ENCODE data around the gene CELF5. TPM values are rescaled to one million over a fixed set of nuclear protein-coding genes. Genes with fewer than 3 reads are reported as not detected.
"Not testable (repeated sequence)": the region's sequence is repeated elsewhere in the genome, so short reads cannot be mapped to it uniquely, and the experiment has no call there.

CELF5 gene
- total RNA-seq, 1 donor from 2014 or later: 2.3 TPM

DNA sequence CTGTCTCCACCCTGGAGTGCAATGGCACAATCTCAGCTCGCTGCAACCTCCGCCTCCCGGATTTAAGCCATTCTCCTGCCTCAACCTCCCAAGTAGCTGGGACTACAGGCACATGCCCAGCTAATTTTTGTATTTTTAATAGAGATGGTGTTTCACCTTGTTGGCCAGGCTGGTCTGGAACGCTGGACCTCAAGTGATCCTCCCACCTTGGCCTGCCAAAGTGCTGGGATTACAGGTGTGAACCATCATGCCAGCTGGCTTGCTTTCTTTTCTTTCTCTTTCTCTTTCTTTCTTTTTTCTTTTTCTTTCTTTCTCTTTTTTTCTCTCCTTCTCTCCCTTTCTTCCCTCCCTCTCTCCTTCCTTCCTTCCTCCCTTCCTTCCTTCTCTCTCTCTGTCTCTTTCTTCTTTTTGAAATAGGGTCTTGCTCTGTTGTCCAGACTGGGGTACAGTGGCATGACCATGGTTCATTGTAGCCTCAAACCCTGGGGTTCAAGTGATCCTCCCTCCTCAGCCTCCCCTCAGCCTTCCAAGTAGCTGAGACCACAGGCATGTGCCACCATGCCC lies 108.6 kb downstream of the CELF5 start:
- no peak overlapping the region for H3K4me3 Mint-ChIP-seq
- H3K27ac Mint-ChIP-seq (ENCODE audit: unreplicated experiment): no peak overlapping the region
- peaks cover 83% of the 10 kb centered on the region for H3K27me3 Mint-ChIP-seq (ENCODE audit: low read depth)
- H3K36me3 Mint-ChIP-seq (ENCODE audit: low read depth): no peaks in the 10 kb centered on the region
- no peaks in the 10 kb centered on the region for H3K4me1 Mint-ChIP-seq
- TF ChIP-seq CTCF (conservative IDR thresholded peaks at IDR 0.05): no peak
- DNase-seq (ENCODE audit: low read depth, low spot score): no peak
- H3K9me3 Mint-ChIP-seq: no peaks in the 10 kb centered on the region

DNA sequence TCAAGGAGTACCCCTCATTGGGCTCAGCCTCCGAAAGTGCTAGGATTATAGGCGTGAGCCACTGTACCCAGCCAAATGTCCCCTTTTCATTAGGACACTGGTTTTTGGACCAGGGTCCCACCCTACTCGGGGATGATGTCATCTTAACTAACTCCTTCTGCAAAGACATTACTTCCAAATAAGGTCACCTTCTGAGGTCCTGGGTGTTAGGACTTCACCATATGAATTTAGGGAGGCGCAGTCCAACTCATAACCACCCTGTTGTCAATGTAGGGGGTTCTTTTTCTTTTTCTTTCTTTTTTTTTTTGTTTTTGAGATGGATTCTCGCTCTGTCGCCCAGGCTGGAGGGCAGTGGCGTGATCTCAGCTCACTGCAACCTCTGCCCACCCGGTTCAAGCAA lies 109.2 kb downstream of the CELF5 start:
- no peaks in the 10 kb centered on the region for H3K9me3 Mint-ChIP-seq
- H3K27me3 Mint-ChIP-seq (ENCODE audit: low read depth): peaks cover 77% of the 10 kb centered on the region
- H3K27ac Mint-ChIP-seq (ENCODE audit: unreplicated experiment): no peak overlapping the region
- no peak overlapping the region for H3K4me3 Mint-ChIP-seq
- H3K36me3 Mint-ChIP-seq (ENCODE audit: low read depth): no peaks in the 10 kb centered on the region
- no peaks in the 10 kb centered on the region for H3K4me1 Mint-ChIP-seq
- no peak for DNase-seq (ENCODE audit: low read depth, low spot score)
- TF ChIP-seq CTCF (conservative IDR thresholded peaks at IDR 0.05): no peak

- H3K36me3 Mint-ChIP-seq (ENCODE audit: low read depth); H3K4me1 Mint-ChIP-seq; H3K27ac Mint-ChIP-seq (ENCODE audit: unreplicated experiment); H3K9me3 Mint-ChIP-seq; H3K4me3 Mint-ChIP-seq; DNase-seq (ENCODE audit: low read depth, low spot score): not testable (repeated sequence)
- H3K27me3 Mint-ChIP-seq (ENCODE audit: low read depth): peaks cover 70% of the 10 kb centered on the region
These were observed 110.4 kb downstream of the CELF5 start for GRCh38 chr19:3334749-3335430.

DNA sequence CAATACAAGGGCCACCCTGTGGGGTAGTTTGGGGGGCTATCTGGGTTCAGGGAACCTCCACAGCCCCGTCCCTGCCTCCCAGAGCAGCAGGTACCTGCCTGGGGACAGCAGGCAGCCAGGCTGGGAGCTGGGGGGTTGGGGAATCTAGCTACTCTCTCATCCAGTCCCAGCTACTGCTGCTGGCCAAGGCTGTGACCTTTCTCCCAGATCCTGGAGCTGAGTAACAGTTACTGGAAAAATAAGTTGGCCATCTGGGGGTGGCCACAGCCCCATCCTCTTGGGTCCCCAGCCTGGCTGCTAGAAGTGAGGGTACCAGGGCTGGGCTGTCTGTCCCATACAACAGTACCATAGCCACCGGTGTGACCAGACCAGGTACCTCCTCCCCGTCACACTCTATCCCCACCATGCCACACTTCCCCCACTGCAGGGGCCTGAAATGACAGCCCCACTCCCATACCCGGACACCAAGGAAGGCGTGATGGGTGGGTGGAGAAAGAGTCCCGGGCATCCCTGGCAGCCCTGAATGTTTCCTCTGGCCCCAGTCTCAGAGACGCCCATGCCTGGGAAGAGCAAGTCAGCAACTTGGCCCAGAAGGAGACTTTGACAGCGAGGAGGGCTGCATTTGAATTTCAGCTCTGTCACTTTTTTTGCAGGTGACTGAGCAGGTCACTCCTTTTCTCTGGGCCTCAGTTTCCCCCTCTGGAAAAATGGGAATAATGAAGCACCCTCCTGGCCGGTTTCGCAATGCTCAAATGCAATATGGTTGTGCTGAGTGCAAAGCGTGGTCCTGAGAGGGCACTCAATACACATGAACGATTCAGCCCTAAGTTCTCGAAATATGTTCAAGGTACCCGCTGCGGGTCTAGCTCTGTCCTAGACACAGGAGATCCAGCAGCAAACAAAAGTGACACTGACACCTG lies 111.2 kb downstream of the CELF5 start:
- H3K27me3 Mint-ChIP-seq (ENCODE audit: low read depth): peaks cover 67% of the 10 kb centered on the region
- no peak overlapping the region for H3K4me3 Mint-ChIP-seq
- no peak for TF ChIP-seq CTCF (conservative IDR thresholded peaks at IDR 0.05)
- DNase-seq (ENCODE audit: low read depth, low spot score): no peak
- H3K4me1 Mint-ChIP-seq: no peaks in the 10 kb centered on the region
- no peaks in the 10 kb centered on the region for H3K36me3 Mint-ChIP-seq (ENCODE audit: low read depth)
- no peak overlapping the region for H3K27ac Mint-ChIP-seq (ENCODE audit: unreplicated experiment)
- H3K9me3 Mint-ChIP-seq: no peaks in the 10 kb centered on the region

GRCh38 chr19:3336351-3336679 lies 111.9 kb downstream of the CELF5 start:
- Mint-ChIP-seq H3K9me3 (no peaks in the 10 kb centered on the region), H3K4me3 (no peak overlapping the region), H3K36me3 (ENCODE audit: low read depth) (no peaks in the 10 kb centered on the region), H3K27me3 (ENCODE audit: low read depth) (peaks cover 62% of the 10 kb centered on the region), H3K4me1 (no peaks in the 10 kb centered on the region), H3K27ac (ENCODE audit: unreplicated experiment) (no peak overlapping the region)
- no peak for TF ChIP-seq CTCF (conservative IDR thresholded peaks at IDR 0.05)
- DNase-seq (ENCODE audit: low read depth, low spot score): no peak
